ENCODE data around the gene TYROBP.

DNA sequence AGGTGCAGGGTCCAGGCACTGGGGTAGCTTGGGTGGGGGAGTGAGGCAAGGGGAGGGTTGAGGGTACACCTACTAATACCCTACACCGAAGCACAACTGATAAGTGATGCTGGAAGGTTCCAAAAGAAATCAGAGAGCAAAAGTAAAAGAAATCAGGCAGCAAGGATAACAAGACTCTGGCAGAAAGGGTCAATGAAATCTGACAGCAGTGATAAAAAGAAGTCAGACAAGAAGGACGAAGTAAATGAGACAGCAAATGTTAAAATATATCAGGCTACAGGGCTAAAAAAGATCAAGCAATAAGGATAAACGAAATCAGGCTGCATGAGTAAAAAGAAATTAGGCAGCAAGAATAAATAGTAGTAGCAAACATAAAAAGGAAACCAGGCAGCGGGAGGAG is 32.7 kb upstream of the TYROBP start:
- TF ChIP-seq EZH2 (optimal IDR thresholded peaks at IDR 0.05; ENCODE audit: low read depth, low read length) (no peak), CTCF (IDR thresholded peaks at IDR 0.05; ENCODE audit: low read length) (no peak), EZH2phosphoT487 (IDR thresholded peaks at IDR 0.05; ENCODE audit: low read length) (no peak)

Measured in MM.1S (cell line).